Neural cell (in vitro differentiated cells): Measurements from ENCODE around the gene PUM2.

Source experiments
- EP300 ChIP-seq: fragments of 450-650 bp; conservative IDR thresholded peaks from 2 replicates; pipeline ENCODE4 v1.6.1; 2014; ENCODE audit warnings: antibody characterized with exemption, mild to moderate bottlenecking, moderate library complexity; ENCODE audit not compliant: poor library complexity, severe bottlenecking
- EZH2 ChIP-seq: fragments of 200-600, 300-800 bp; shearing (Covaris generic), sonication (generic); IDR thresholded peaks from 2 replicates; pipeline ENCODE4 v1.6.1; 2014; ENCODE audit warnings: antibody characterized with exemption, low read length, borderline replicate concordance, mild to moderate bottlenecking; ENCODE audit not compliant: insufficient read depth, poor library complexity, severe bottlenecking
- POLR2AphosphoS5 ChIP-seq: IDR thresholded peaks from 2 replicates; pipeline ENCODE4 v1.6.1; 2012
- RAD21 ChIP-seq: fragments of 450-650 bp; conservative IDR thresholded peaks from 2 replicates; pipeline ENCODE4 v1.6.1; 2014; ENCODE audit warnings: antibody characterized with exemption, mild to moderate bottlenecking, moderate library complexity
- SMC3 ChIP-seq: fragments of 450-650 bp; conservative IDR thresholded peaks from 2 replicates; pipeline ENCODE4 v1.6.1; 2014; ENCODE audit warnings: antibody characterized with exemption, mild to moderate bottlenecking, moderate library complexity; ENCODE audit not compliant: poor library complexity
- TAF1 ChIP-seq: IDR thresholded peaks from 2 replicates; pipeline ENCODE4 v1.6.1; 2012; ENCODE audit warnings: low read depth
- TF ChIP-seq, protein P1 (sequence below): fragments of 450-650 bp; IDR thresholded peaks from 2 replicates; pipeline ENCODE4 v1.5.1; 2014; ENCODE audit warnings: antibody characterized with exemption, mild to moderate bottlenecking, moderate library complexity; ENCODE audit not compliant: poor library complexity, severe bottlenecking
- TF ChIP-seq, protein P2 (sequence below): IDR thresholded peaks from 2 replicates; pipeline ENCODE4 v1.6.1; 2012; ENCODE audit warnings: borderline replicate concordance

DNA sequence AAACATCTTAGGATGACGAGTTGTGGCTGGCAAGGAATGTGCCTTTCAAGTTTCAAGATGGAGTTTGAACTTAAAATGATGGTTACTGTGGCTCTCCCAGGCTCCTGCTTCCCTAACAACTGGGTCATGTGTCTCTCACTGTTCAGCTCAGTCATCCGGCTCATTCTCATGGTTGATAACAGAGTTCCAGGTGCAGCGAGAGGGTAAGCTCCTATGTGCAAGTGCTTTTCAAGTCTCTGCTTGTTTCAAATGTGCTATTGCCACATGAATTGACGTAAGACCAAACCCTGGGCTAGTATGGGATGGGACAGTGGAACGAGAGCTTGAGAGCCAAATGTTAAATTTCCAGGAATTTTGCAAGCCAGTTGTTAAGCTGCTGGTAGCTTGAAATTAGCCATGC lies 19.5 kb upstream of the PUM2 start:
- TF ChIP-seq POLR2AphosphoS5 (no peak), EP300 (no peak), TAF1 (no peak), SMC3 (no peak), EZH2 (no peak), RAD21 (no peak)
- TF ChIP-seq, protein P1, sequence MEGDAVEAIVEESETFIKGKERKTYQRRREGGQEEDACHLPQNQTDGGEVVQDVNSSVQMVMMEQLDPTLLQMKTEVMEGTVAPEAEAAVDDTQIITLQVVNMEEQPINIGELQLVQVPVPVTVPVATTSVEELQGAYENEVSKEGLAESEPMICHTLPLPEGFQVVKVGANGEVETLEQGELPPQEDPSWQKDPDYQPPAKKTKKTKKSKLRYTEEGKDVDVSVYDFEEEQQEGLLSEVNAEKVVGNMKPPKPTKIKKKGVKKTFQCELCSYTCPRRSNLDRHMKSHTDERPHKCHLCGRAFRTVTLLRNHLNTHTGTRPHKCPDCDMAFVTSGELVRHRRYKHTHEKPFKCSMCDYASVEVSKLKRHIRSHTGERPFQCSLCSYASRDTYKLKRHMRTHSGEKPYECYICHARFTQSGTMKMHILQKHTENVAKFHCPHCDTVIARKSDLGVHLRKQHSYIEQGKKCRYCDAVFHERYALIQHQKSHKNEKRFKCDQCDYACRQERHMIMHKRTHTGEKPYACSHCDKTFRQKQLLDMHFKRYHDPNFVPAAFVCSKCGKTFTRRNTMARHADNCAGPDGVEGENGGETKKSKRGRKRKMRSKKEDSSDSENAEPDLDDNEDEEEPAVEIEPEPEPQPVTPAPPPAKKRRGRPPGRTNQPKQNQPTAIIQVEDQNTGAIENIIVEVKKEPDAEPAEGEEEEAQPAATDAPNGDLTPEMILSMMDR: no peak
- TF ChIP-seq, protein P2, sequence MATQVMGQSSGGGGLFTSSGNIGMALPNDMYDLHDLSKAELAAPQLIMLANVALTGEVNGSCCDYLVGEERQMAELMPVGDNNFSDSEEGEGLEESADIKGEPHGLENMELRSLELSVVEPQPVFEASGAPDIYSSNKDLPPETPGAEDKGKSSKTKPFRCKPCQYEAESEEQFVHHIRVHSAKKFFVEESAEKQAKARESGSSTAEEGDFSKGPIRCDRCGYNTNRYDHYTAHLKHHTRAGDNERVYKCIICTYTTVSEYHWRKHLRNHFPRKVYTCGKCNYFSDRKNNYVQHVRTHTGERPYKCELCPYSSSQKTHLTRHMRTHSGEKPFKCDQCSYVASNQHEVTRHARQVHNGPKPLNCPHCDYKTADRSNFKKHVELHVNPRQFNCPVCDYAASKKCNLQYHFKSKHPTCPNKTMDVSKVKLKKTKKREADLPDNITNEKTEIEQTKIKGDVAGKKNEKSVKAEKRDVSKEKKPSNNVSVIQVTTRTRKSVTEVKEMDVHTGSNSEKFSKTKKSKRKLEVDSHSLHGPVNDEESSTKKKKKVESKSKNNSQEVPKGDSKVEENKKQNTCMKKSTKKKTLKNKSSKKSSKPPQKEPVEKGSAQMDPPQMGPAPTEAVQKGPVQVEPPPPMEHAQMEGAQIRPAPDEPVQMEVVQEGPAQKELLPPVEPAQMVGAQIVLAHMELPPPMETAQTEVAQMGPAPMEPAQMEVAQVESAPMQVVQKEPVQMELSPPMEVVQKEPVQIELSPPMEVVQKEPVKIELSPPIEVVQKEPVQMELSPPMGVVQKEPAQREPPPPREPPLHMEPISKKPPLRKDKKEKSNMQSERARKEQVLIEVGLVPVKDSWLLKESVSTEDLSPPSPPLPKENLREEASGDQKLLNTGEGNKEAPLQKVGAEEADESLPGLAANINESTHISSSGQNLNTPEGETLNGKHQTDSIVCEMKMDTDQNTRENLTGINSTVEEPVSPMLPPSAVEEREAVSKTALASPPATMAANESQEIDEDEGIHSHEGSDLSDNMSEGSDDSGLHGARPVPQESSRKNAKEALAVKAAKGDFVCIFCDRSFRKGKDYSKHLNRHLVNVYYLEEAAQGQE: no peak
